OCI-LY1 (cell line): ENCODE data around the gene ASGR1.
"Not testable (repeated sequence)": the region's sequence is repeated elsewhere in the genome, so short reads cannot be mapped to it uniquely, and the experiment has no call there.

Experiments
- H2AFZ ChIP-seq: fragments of 200-600 bp; sonication (generic), shearing (Covaris generic); 2 replicates; pipeline ENCODE4 v1.6.0; 2014; ENCODE audit warnings: antibody characterized with exemption, mild to moderate bottlenecking, low read length
- H3F3A ChIP-seq: fragments of 200-600 bp; sonication (generic), shearing (Covaris generic); 2 replicates; pipeline ENCODE4 v1.6.0; 2014; ENCODE audit warnings: mild to moderate bottlenecking, antibody characterized with exemption, low read length, moderate library complexity; ENCODE audit not compliant: insufficient read depth
- H3K27ac ChIP-seq: fragments of 200-600 bp; sonication (generic); 2 replicates; pipeline ENCODE4 v1.5.1; 2014; ENCODE audit warnings: low read length, mixed run types, mild to moderate bottlenecking, low read depth; ENCODE audit not compliant: poor library complexity, severe bottlenecking
- H3K27me3 ChIP-seq: fragments of 200-600 bp; sonication (generic); 2 replicates; pipeline ENCODE4 v1.6.0; 2014; ENCODE audit warnings: antibody characterized with exemption, mild to moderate bottlenecking, low read length, moderate library complexity; ENCODE audit not compliant: insufficient read depth
- H3K36me3 ChIP-seq: fragments of 200-600 bp; sonication (generic); 2 replicates; pipeline ENCODE4 v1.6.1; 2014; ENCODE audit warnings: mild to moderate bottlenecking, antibody characterized with exemption, low read length, moderate library complexity, mixed read lengths; ENCODE audit not compliant: insufficient read depth
- H3K4me1 ChIP-seq: fragments of 200-600 bp; sonication (generic); 2 replicates; pipeline ENCODE4 v1.5.1; 2014; ENCODE audit warnings: mild to moderate bottlenecking, low read length, moderate library complexity; ENCODE audit not compliant: insufficient read depth, severe bottlenecking
- H3K4me2 ChIP-seq: fragments of 200-600 bp; sonication (generic), shearing (Covaris generic); 2 replicates; pipeline ENCODE4 v1.6.1; 2014; ENCODE audit warnings: low read length
- H3K4me3 ChIP-seq: fragments of 200-600 bp; sonication (generic); 2 replicates; pipeline ENCODE4 v1.5.1; 2014; ENCODE audit warnings: low read length, low read depth, mild to moderate bottlenecking, mixed read lengths; ENCODE audit not compliant: poor library complexity, severe bottlenecking
- H3K79me2 ChIP-seq: fragments of 200-600 bp; shearing (Covaris generic); 2 replicates; pipeline ENCODE4 v1.6.1; 2016; ENCODE audit warnings: mixed run types, low read length, mixed read lengths; ENCODE audit not compliant: insufficient read depth
- H3K9ac ChIP-seq: fragments of 200-600 bp; sonication (generic), shearing (Covaris generic); 2 replicates; pipeline ENCODE4 v1.6.1; 2014; ENCODE audit warnings: mild to moderate bottlenecking, low read length, mixed read lengths
- H3K9me2 ChIP-seq: fragments of 200-600 bp; sonication (generic), shearing (Covaris generic); 2 replicates; pipeline ENCODE4 v1.6.1; 2014; ENCODE audit warnings: low read depth, mild to moderate bottlenecking, low read length, mixed read lengths
- H3K9me3 ChIP-seq: fragments of 200-600 bp; shearing (Covaris generic); 2 replicates; pipeline ENCODE4 v1.6.1; 2014; ENCODE audit warnings: low read length, mixed read lengths
- H4K20me1 ChIP-seq: fragments of 200-600 bp; sonication (generic), shearing (Covaris generic); 2 replicates; pipeline ENCODE4 v1.6.0; 2016; ENCODE audit warnings: mild to moderate bottlenecking, low read length; ENCODE audit not compliant: insufficient read depth
- CTCF ChIP-seq: fragments of 200-600 bp; sonication (generic), shearing (Covaris generic); IDR thresholded peaks from 2 replicates; pipeline ENCODE4 v1.5.1; 2017; ENCODE audit warnings: mild to moderate bottlenecking, antibody characterized with exemption, low read length, moderate library complexity, mixed read lengths
- EZH2 ChIP-seq: fragments of 200-600 bp; sonication (generic), shearing (Covaris generic); IDR thresholded peaks from 2 replicates; pipeline ENCODE4 v1.8.0; 2017; ENCODE audit warnings: borderline replicate concordance, mixed run types, mild to moderate bottlenecking, antibody characterized with exemption, low read length, moderate library complexity, mixed read lengths

ASGR1 gene

DNA sequence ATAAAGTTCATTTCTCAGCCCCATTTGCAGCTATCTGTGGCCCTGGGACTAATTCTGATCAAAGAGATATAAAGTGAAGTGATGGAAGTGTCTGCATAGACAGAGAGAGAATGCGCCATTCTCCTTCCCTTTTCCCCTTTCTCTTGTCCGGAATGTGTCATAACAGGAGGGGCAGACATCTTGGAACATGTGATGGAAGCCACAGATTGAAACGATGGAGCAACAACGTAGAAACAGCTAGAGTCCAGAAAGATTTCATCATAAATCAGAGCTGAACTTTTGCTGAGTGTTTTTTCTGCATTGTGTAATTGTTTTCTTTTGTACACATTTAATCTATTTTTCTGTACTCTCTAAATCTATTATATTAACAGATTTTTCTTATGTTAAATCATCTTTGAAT is 11.3 kb downstream of the ASGR1 start:
- Histone ChIP-seq H3K36me3 (no peaks in the 10 kb centered on the region), H3K27ac (no peak overlapping the region), H3K4me3 (no peak overlapping the region), H4K20me1 (no peaks in the 10 kb centered on the region), H3K4me1 (no peaks in the 10 kb centered on the region), H3K4me2 (no peak overlapping the region), H3K9me2 (no peaks in the 10 kb centered on the region), H3K79me2 (no peaks in the 10 kb centered on the region), H2AFZ (no peak overlapping the region), H3K27me3 (no peaks in the 10 kb centered on the region; the same call in 1 of the 2 replicates), H3K9me3 (no peaks in the 10 kb centered on the region), H3K9ac (no peak overlapping the region), H3F3A (no peaks in the 10 kb centered on the region)
- TF ChIP-seq CTCF (no peak), EZH2 (no peak)

- H3K4me1 ChIP-seq: no peaks in the 10 kb centered on the region
- TF ChIP-seq EZH2 (no peak), CTCF (no peak)
- no peak overlapping the region for H3K27ac ChIP-seq
- H3K9ac ChIP-seq: no peak overlapping the region
- H3F3A ChIP-seq: no peaks in the 10 kb centered on the region
- no peaks in the 10 kb centered on the region for H3K79me2 ChIP-seq
- H4K20me1 ChIP-seq: no peaks in the 10 kb centered on the region
- no peak overlapping the region for H3K4me3 ChIP-seq
- no peaks in the 10 kb centered on the region; the same call in 1 of the 2 replicates for H3K27me3 ChIP-seq
- H3K36me3 ChIP-seq: no peaks in the 10 kb centered on the region
- H3K9me2 ChIP-seq: no peaks in the 10 kb centered on the region
- H2AFZ ChIP-seq: no peak overlapping the region
- H3K9me3 ChIP-seq: no peaks in the 10 kb centered on the region
- H3K4me2 ChIP-seq: no peak overlapping the region
These were observed 12.3 kb downstream of the ASGR1 start for GRCh38 chr17:7166873-7167272.

- not testable (repeated sequence) for H3K4me3 ChIP-seq, H3K79me2 ChIP-seq, H3K27me3 ChIP-seq, H3K4me1 ChIP-seq, H3F3A ChIP-seq, H4K20me1 ChIP-seq, H3K9ac ChIP-seq, H3K36me3 ChIP-seq, H3K9me2 ChIP-seq, H3K4me2 ChIP-seq, H3K9me3 ChIP-seq, H2AFZ ChIP-seq, H3K27ac ChIP-seq
These were observed 19.6 kb downstream of the ASGR1 start for GRCh38 chr17:7159571-7159970.

- not testable (repeated sequence) for H2AFZ ChIP-seq, H3K9me2 ChIP-seq, H3K4me2 ChIP-seq, H3K36me3 ChIP-seq, H3K79me2 ChIP-seq, H3K4me1 ChIP-seq, H3K27me3 ChIP-seq, H3K9me3 ChIP-seq, H3K4me3 ChIP-seq, H3K27ac ChIP-seq, H3K9ac ChIP-seq, H3F3A ChIP-seq, H4K20me1 ChIP-seq
These were observed 20.7 kb downstream of the ASGR1 start for GRCh38 chr17:7158424-7158823.
